HG02678 (cell line): ENCODE results near the gene COL4A2.
"Not testable (repeated sequence)": the region's sequence is repeated elsewhere in the genome, so short reads cannot be mapped to it uniquely, and the experiment has no call there.

ENCODE experiments used
- ATAC-seq: cut with Tn5 transposase; IDR thresholded peaks from one replicate; pipeline ENCODE4 v1.9.1; 2021; ENCODE audit warnings: mild to moderate bottlenecking, moderate library complexity; ENCODE audit not compliant: unreplicated experiment

Gene COL4A2

GRCh38 chr13:110486061-110486715 lies 179.1 kb downstream of the COL4A2 start:
- ATAC-seq: no peak

GRCh38 chr13:110486880-110487279 lies 179.8 kb downstream of the COL4A2 start:
- ATAC-seq: not testable (repeated sequence)

- ATAC-seq: no peak
Observed at GRCh38 chr13:110490009-110490770, 183.1 kb downstream of the COL4A2 start.

GRCh38 chr13:110491869-110492678 lies 185.0 kb downstream of the COL4A2 start:
- ATAC-seq: no peak

- no peak for ATAC-seq
Observed at GRCh38 chr13:110492679-110493593, 185.9 kb downstream of the COL4A2 start.

- no peak for ATAC-seq
Observed at GRCh38 chr13:110493613-110494012, 186.5 kb downstream of the COL4A2 start.

GRCh38 chr13:110495376-110495775 lies 188.3 kb downstream of the COL4A2 start:
- ATAC-seq: no peak

GRCh38 chr13:110495881-110496280 lies 188.8 kb downstream of the COL4A2 start:
- no peak for ATAC-seq

- no peak for ATAC-seq
Observed at GRCh38 chr13:110496281-110496680, 189.2 kb downstream of the COL4A2 start.

- ATAC-seq: no peak
Observed at GRCh38 chr13:110497003-110497402, 189.9 kb downstream of the COL4A2 start.

GRCh38 chr13:110497896-110498295 lies 190.8 kb downstream of the COL4A2 start:
- not testable (repeated sequence) for ATAC-seq

- no peak for ATAC-seq
Observed at GRCh38 chr13:110498327-110498726, 191.2 kb downstream of the COL4A2 start.

GRCh38 chr13:110498765-110499164 lies 191.7 kb downstream of the COL4A2 start:
- ATAC-seq: no peak

- no peak for ATAC-seq
Observed at GRCh38 chr13:110499621-110500281, 192.7 kb downstream of the COL4A2 start.

- ATAC-seq: no peak
Observed at GRCh38 chr13:110500341-110500740, 193.3 kb downstream of the COL4A2 start.

- ATAC-seq: no peak
Observed at GRCh38 chr13:110501188-110501587, 194.1 kb downstream of the COL4A2 start.

- no peak for ATAC-seq
Observed at GRCh38 chr13:110503037-110503901, 196.2 kb downstream of the COL4A2 start.

- no peak for ATAC-seq
Observed at GRCh38 chr13:110503979-110504499, 197.0 kb downstream of the COL4A2 start.

GRCh38 chr13:110505594-110505993 lies 198.5 kb downstream of the COL4A2 start:
- no peak for ATAC-seq
